ENCODE results near the gene ELMO1.

GRCh38 chr7:37046531-37047079, 402.1 kb downstream of the ELMO1 start:
- TF ChIP-seq FOXM1 (IDR thresholded peaks at IDR 0.05; ENCODE audit: borderline replicate concordance) (no peak), FOXK2 (IDR thresholded peaks at IDR 0.05) (no peak), TARDBP (IDR thresholded peaks at IDR 0.05) (no peak), BHLHE40 (IDR thresholded peaks at IDR 0.05; ENCODE audit: borderline replicate concordance) (no peak), FOXA1 (IDR thresholded peaks at IDR 0.05) (no peak), ZNF384 (IDR thresholded peaks at IDR 0.05) (no peak), SUZ12 (IDR thresholded peaks at IDR 0.05) (no peak), SP1 (IDR thresholded peaks at IDR 0.05) (no peak), PKNOX1 (IDR thresholded peaks at IDR 0.05) (no peak), LEF1 (IDR thresholded peaks at IDR 0.05; ENCODE audit: borderline replicate concordance) (no peak), ARNT (IDR thresholded peaks at IDR 0.05) (no peak), NFRKB (IDR thresholded peaks at IDR 0.05) (no peak)
